Activated CD8-positive, alpha-beta memory T cell treated with anti-CD3 and anti-CD28 coated beads, Interleukin-2, amount 10 ng/mL, durations not matched to agents 7 days and 5 days (primary cell): ENCODE measurements around the gene CLN5. TPM values are rescaled to one million over a fixed set of nuclear protein-coding genes. Genes with fewer than 3 reads are reported as not detected.

Source experiments
- ATAC-seq: fragments of 150-1000 bp; cut with Tn5 transposase; one replicate; pipeline ENCODE4 v1.10.0; 2021; ENCODE audit warnings: moderate library complexity
- CTCF ChIA-PET: fragments of 350-600 bp; sonication (Branson Sonifier 250); formaldehyde crosslinking; loops from one replicate; lab custom pipeline; 2021; ENCODE audit warnings: antibody characterized with exemption; lab: Charles Lee
- DNase-seq: peaks from one replicate; pipeline ENCODE4 v3.0.0-alpha.2; 2020
- H3K27ac Mint-ChIP-seq: one replicate; pipeline ENCODE4 v1.8.0; 2021; ENCODE audit warnings: mild to moderate bottlenecking, mixed read lengths
- H3K27me3 Mint-ChIP-seq: one replicate; pipeline ENCODE4 v1.8.0; 2021; ENCODE audit warnings: mixed read lengths
- H3K36me3 Mint-ChIP-seq: one replicate; pipeline ENCODE4 v1.8.0; 2021; ENCODE audit warnings: mild to moderate bottlenecking, mixed read lengths
- H3K4me1 Mint-ChIP-seq: one replicate; pipeline ENCODE4 v1.8.0; 2021; ENCODE audit warnings: mixed read lengths
- H3K4me3 Mint-ChIP-seq: one replicate; pipeline ENCODE4 v1.8.0; 2021; ENCODE audit warnings: mild to moderate bottlenecking, moderate library complexity, mixed read lengths
- H3K9me3 Mint-ChIP-seq: one replicate; pipeline ENCODE4 v1.8.0; 2022; ENCODE audit warnings: low read depth, mixed read lengths
- total RNA-seq, 2 experiments: library from RNA; stranded (reverse); gene quantifications; one replicate each; pipeline ENCODE4 v1.2.3, GENCODE V29; 2021

CLN5 gene
- total RNA-seq, 2 experiments from 2014 or later: 8.3 to 8.4 TPM

GRCh38 chr13:77013853-77014542 lies 22.1 kb downstream of the CLN5 start:
- no peaks in the 10 kb centered on the region for H3K9me3 Mint-ChIP-seq
- H3K4me1 Mint-ChIP-seq: peaks cover 24% of the 10 kb centered on the region
- no peak overlapping the region for H3K27ac Mint-ChIP-seq
- CTCF ChIA-PET: interaction anchor here (0.8 to 1.4 kb wide), 2 partner anchors 9 to 13 kb away, joined by 3 to 4 read pairs; no protein-coding TSS in a partner anchor
- H3K36me3 Mint-ChIP-seq: peaks cover 69% of the 10 kb centered on the region
- H3K4me3 Mint-ChIP-seq: no peak overlapping the region
- DNase-seq: no peak
- H3K27me3 Mint-ChIP-seq: no peaks in the 10 kb centered on the region
- no peak for ATAC-seq

DNA sequence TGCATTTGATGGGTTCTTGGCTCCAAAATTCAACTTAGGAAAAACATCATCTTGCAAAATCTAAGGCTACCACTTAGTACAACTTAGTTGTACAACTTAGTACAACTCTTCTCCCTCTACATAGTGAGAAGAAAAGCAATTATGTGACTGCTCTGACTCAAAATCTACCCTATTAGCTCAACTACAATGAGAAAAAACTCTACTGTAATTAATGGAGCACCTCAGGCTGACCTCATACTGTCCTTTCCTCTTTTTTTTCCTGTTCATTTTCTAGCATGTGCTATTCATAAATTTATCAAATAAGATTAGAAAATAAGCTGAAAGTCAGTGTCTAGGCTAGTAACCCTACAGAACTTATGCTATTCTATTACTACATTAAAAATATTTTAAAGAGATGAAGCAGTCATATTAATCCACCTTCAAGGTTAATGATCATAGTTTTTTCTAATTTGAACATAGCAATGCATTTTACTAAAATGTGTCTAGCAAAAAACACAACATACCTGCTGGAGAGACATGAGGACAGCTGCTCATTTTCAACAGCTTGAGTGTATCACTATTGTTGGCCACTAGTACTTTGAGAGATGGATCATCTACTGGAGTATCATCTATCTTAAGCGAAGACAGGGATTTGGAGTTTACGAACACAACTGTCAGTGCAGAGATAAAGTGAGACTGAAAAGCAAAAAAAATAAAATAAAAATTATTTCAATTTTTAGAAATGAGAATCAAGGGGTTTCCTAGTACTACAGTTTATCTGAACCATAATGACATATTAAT lies 23.2 kb downstream of the CLN5 start:
- Mint-ChIP-seq H3K9me3 (no peaks in the 10 kb centered on the region), H3K4me3 (no peak overlapping the region), H3K36me3 (peaks cover 61% of the 10 kb centered on the region), H3K27ac (no peak overlapping the region), H3K27me3 (no peaks in the 10 kb centered on the region), H3K4me1 (peaks cover 18% of the 10 kb centered on the region)
- DNase-seq (no peak), ATAC-seq (no peak)
- CTCF ChIA-PET: interaction anchor here (1.4 kb wide), 1 partner anchor 11 kb away, joined by 4 read pairs; no protein-coding TSS in a partner anchor

DNA sequence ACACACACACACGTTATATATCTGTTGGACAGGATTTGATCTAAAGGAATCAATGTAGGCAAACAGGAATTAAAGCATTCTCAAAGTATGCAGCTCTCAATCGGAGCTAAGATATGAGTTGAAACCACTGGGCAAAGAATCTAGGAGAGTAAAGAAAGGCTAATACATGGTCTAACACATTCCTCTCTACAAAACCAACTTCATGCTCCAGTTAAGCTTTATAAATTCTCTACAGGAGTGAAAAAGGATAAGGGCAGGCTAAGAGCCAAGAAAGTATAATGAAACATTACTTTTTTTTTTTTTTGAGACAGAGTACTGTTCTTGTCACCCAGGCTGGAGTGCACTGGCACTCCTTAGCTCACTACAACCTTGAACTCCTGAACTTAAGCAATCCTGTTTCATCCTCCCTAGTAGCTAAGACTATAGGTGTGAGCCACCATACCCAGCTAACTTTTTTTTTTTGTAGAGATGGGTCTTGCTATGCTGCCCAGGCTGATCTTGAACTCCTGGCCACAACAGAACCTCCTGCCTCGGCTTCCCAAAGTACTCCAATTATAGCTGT lies 24.5 kb downstream of the CLN5 start:
- Mint-ChIP-seq H3K27ac (no peak overlapping the region), H3K27me3 (no peaks in the 10 kb centered on the region), H3K4me3 (no peak overlapping the region), H3K9me3 (no peaks in the 10 kb centered on the region), H3K36me3 (peaks cover 56% of the 10 kb centered on the region), H3K4me1 (peaks cover 19% of the 10 kb centered on the region)
- DNase-seq (no peak), ATAC-seq (no peak)
- CTCF ChIA-PET: interaction anchor here (1.0 to 1.6 kb wide), 4 partner anchors 11 to 23 kb away, joined by 3 to 5 read pairs (median 4); partner anchors contain the start of gene FBXL3

DNA sequence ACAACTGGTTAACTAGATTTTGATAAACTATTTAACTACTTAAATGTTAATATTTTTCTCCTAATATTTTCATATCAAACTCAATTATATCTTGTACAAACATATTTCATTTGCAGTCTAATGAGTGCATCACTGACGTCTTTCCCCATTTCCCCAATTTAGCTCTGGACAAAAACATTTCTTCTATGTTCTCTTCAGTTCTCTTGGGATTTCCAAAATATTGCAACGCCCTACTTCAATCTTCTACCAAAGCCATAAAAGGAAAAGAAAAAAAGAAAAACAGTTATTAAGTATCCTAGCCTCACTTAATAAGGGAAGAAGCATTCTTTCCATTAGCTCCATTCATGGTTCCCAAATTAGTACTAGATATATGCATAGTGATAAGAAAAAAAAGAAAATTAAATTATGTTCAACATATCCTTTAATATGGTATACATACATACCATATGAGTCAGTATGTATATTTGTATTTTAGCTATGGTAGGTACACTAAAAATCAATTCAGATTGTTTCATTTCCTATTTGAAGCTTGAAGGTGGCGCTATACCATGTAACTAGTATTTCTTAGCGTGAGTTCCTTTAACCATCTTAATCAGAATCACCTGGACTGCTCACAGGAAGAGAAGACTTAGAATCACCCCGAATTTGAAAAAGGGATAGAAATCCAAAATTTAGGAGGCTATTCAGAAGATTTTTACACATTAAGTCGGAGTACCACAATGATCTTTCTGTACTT lies 25.2 kb downstream of the CLN5 start:
- Mint-ChIP-seq H3K4me3 (no peak overlapping the region), H3K9me3 (no peaks in the 10 kb centered on the region), H3K27ac (no peak overlapping the region), H3K4me1 (peaks cover 22% of the 10 kb centered on the region), H3K27me3 (no peaks in the 10 kb centered on the region), H3K36me3 (peaks cover 52% of the 10 kb centered on the region)
- no peak for DNase-seq
- ATAC-seq: no peak
- CTCF ChIA-PET: interaction anchor here (1.0 to 1.6 kb wide), 3 partner anchors 11 to 24 kb away, joined by 3 to 5 read pairs (median 4); partner anchors contain the start of gene FBXL3

DNA sequence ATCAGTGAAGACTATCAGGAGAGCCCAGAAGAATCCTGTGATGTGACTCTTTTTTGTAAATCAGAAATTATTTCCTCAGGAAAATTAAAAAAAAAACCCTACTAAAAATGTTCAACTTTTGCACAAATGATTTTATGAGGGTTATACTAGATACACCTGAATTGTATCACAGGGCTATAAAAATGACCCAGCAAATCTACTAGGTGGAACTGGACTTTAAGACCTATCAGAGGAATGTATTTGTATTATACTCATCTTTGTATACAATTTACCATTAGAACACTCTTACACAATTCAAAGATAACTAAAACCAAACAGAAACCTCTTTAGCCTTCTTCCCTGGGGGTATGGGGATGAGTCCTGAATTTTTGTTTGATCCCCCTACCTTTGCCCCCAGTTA lies 27.9 kb downstream of the CLN5 start:
- Mint-ChIP-seq H3K4me3 (no peak overlapping the region), H3K4me1 (peaks cover 43% of the 10 kb centered on the region), H3K9me3 (no peaks in the 10 kb centered on the region), H3K27ac (no peak overlapping the region), H3K27me3 (no peaks in the 10 kb centered on the region), H3K36me3 (peaks cover 42% of the 10 kb centered on the region)
- no peak for ATAC-seq
- DNase-seq: no peak
- CTCF ChIA-PET: no interaction called here

DNA sequence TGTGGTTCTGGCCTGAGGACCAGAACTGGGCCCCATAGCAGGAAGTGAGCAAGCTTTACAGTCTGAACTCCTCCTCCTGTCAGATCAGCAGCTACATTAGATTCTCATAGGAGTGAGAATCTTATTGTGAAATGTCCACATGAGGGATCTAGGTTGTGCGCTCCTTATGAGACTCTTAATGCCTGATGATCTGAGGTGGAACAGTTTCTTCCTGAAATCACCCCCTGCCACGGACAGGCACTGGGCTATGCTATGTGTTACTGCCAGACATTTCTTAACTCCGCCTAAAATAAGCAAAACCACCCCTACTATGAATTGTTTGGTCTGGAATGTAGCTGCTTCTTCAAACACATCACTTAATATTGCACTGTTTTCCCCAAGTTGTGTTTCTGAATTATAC lies 30.5 kb downstream of the CLN5 start:
- peak overlapping the region; percentile 68 for H3K27ac Mint-ChIP-seq
- no peak for ATAC-seq
- peaks cover 45% of the 10 kb centered on the region for H3K4me1 Mint-ChIP-seq
- DNase-seq: no peak
- CTCF ChIA-PET: no interaction called here
- no peak overlapping the region for H3K4me3 Mint-ChIP-seq
- H3K36me3 Mint-ChIP-seq: peaks cover 27% of the 10 kb centered on the region
- no peaks in the 10 kb centered on the region for H3K9me3 Mint-ChIP-seq
- H3K27me3 Mint-ChIP-seq: no peaks in the 10 kb centered on the region

- DNase-seq (peak; percentile 88), ATAC-seq (peak; percentile 75)
- CTCF ChIA-PET: interaction anchor here (0.8 to 4.4 kb wide), 8 partner anchors 15 to 303 kb away, joined by 3 to 13 read pairs (median 7); partner anchors contain the start of gene CLN5
- no peaks in the 10 kb centered on the region for H3K9me3 Mint-ChIP-seq
- H3K4me3 Mint-ChIP-seq: peak overlapping the region; percentile 92
- no peaks in the 10 kb centered on the region for H3K27me3 Mint-ChIP-seq
- peak overlapping the region; percentile 97 for H3K27ac Mint-ChIP-seq
- H3K4me1 Mint-ChIP-seq: peaks cover 48% of the 10 kb centered on the region
- H3K36me3 Mint-ChIP-seq: peaks cover 18% of the 10 kb centered on the region
These were observed 34.5 kb downstream of the CLN5 start for GRCh38 chr13:77026255-77026860.

- Mint-ChIP-seq H3K4me1 (peaks cover 48% of the 10 kb centered on the region), H3K27ac (peak within 1 kb of the TSS; percentile 97), H3K9me3 (no peaks in the 10 kb centered on the region), H3K36me3 (peaks cover 17% of the 10 kb centered on the region), H3K27me3 (no peaks in the 10 kb centered on the region), H3K4me3 (peak within 1 kb of the TSS; percentile 92)
- ATAC-seq (peak; percentile 68), DNase-seq (peak; percentile 88)
- CTCF ChIA-PET: interaction anchor here (0.8 to 4.4 kb wide), 7 partner anchors 10 to 302 kb away, joined by 3 to 13 read pairs (median 7); no protein-coding TSS in a partner anchor
These were observed 35.2 kb downstream of the CLN5 start, which contains the start of gene FBXL3 for GRCh38 chr13:77026861-77027621. Gene FBXL3 (minus strand): TSS chr13:77027159. CDS start chr13:77021860, 5,299 bp downstream.

DNA sequence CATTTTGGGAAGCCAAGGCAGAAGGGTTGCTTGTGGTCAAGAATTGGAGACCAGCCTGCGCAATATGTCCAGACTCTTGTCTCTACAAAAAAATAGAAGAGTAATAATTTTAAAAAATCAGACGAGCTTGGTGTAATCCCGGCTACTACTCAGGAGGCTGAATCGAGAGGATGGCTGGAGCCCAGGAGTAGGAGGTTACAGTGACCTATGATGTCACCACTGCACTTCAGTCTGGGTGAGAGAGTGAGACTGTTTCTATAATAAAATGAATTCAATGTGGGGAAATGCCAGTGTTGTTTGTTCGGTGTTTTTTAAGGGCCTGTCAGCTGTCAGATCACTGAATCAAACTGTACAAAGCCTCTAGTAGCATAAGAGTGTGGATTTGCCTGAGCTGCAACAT lies 36.3 kb downstream of the CLN5 start:
- CTCF ChIA-PET: interaction anchor here (0.7 to 4.4 kb wide), 5 partner anchors 11 to 436 kb away, joined by 3 to 13 read pairs (median 4); no protein-coding TSS in a partner anchor
- peaks cover 9% of the 10 kb centered on the region for H3K36me3 Mint-ChIP-seq
- peak overlapping the region; percentile 87 for H3K4me3 Mint-ChIP-seq
- no peaks in the 10 kb centered on the region for H3K9me3 Mint-ChIP-seq
- no peaks in the 10 kb centered on the region for H3K27me3 Mint-ChIP-seq
- DNase-seq (no peak), ATAC-seq (no peak)
- peaks cover 36% of the 10 kb centered on the region for H3K4me1 Mint-ChIP-seq
- H3K27ac Mint-ChIP-seq: peak overlapping the region; percentile 56

DNA sequence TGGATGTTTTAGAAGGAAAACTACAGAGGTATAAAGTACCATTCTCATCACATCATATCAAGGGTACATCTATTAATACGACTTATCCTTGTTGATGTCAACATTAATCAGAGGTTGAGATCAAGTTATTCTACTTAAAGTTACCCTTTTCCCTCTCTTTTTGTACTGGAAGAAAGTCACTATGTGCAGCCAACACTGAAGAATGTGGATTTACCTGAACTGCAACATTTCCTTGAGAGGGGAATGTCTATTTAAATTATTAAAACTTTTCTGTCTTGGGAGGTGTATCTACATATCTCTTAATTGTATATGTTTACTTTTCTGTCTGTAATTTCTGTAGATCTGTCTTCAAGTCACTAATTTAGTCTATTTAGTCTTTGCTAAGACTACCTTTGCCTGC lies 37.6 kb downstream of the CLN5 start:
- Mint-ChIP-seq H3K36me3 (peaks cover 5% of the 10 kb centered on the region), H3K4me1 (peaks cover 27% of the 10 kb centered on the region), H3K27me3 (no peaks in the 10 kb centered on the region), H3K9me3 (no peaks in the 10 kb centered on the region), H3K27ac (no peak overlapping the region), H3K4me3 (no peak overlapping the region)
- ATAC-seq: no peak
- no peak for DNase-seq
- CTCF ChIA-PET: no interaction called here

DNA sequence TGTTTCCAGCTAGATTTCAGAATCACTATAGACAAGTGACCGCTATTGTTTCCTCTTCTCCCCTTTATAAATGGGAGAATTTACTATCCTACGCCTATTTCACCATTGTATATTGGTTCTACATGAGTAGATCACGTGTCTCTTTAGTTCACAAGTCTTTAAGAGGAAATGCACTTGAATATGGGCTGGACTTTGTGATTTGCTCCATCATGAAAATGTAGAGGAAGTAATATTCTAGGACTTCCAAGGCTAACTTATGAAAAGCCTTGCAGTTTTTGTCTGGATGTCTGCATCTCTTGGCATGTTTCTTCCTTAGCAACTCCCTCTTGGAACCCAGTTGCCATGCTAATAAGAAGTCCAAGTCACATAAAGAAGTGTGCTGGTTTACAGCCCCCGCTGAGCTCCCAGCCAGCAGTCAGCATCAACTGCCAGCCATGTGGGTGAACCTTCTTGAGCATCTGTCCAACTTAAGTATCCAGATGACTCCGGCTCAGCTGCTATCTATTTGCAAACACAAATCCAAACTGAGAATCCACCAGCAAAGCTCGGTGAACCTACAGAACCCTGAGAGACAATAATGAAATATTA lies 39.9 kb downstream of the CLN5 start:
- H3K4me3 Mint-ChIP-seq: no peak overlapping the region
- ATAC-seq (no peak), DNase-seq (no peak)
- H3K27ac Mint-ChIP-seq: no peak overlapping the region
- no peaks in the 10 kb centered on the region for H3K9me3 Mint-ChIP-seq
- H3K27me3 Mint-ChIP-seq: no peaks in the 10 kb centered on the region
- H3K4me1 Mint-ChIP-seq: peaks cover 19% of the 10 kb centered on the region
- H3K36me3 Mint-ChIP-seq: peaks cover 2% of the 10 kb centered on the region
- CTCF ChIA-PET: interaction anchor here (1.1 kb wide), 1 partner anchor 160 kb away, joined by 3 read pairs; no protein-coding TSS in a partner anchor
